Neural progenitor cell (in vitro differentiated cells): ENCODE measurements around the gene SNRNP35. TPM values are rescaled to one million over a fixed set of nuclear protein-coding genes. Genes with fewer than 3 reads are reported as not detected.

Source experiments
- DNase-seq: peaks from one replicate; pipeline ENCODE4 v3.0.0-alpha.2; 2016; ENCODE audit warnings: low spot score
- H2AFZ ChIP-seq: fragments of 200-600 bp; sonication (generic); replicated peaks from 2 replicates; pipeline ENCODE4 v1.6.1; 2016; ENCODE audit warnings: antibody characterized with exemption
- H3F3A ChIP-seq: fragments of 200-600 bp; sonication (generic); 2 replicates; pipeline ENCODE4 v1.6.1; 2016; ENCODE audit warnings: antibody characterized with exemption, low read depth
- H3K27ac ChIP-seq: fragments of 200-600 bp; sonication (generic); 2 replicates; pipeline ENCODE4 v1.5.1; 2016; ENCODE audit warnings: mild to moderate bottlenecking
- H3K27me3 ChIP-seq: fragments of 200-600 bp; sonication (generic); 2 replicates; pipeline ENCODE4 v1.6.1; 2016; ENCODE audit warnings: mild to moderate bottlenecking, moderate library complexity
- H3K36me3 ChIP-seq: fragments of 200-600 bp; sonication (generic); 2 replicates; pipeline ENCODE4 v1.5.1; 2016
- H3K4me1 ChIP-seq: fragments of 200-600 bp; sonication (generic); 2 replicates; pipeline ENCODE4 v1.6.1; 2016; ENCODE audit warnings: mixed run types
- H3K4me2 ChIP-seq: fragments of 200-600 bp; sonication (generic); 2 replicates; pipeline ENCODE4 v1.6.1; 2016
- H3K4me3 ChIP-seq: fragments of 200-600 bp; sonication (generic); 2 replicates; pipeline ENCODE4 v1.5.1; 2016
- H3K79me2 ChIP-seq: fragments of 200-600 bp; sonication (generic); 2 replicates; pipeline ENCODE4 v1.6.1; 2016; ENCODE audit warnings: low read depth
- H3K9ac ChIP-seq: fragments of 200-600 bp; sonication (generic); 2 replicates; pipeline ENCODE4 v1.6.1; 2016
- H3K9me3 ChIP-seq: fragments of 200-600 bp; sonication (generic); 2 replicates; pipeline ENCODE4 v1.5.1; 2016; ENCODE audit warnings: low read depth
- H4K20me1 ChIP-seq: fragments of 200-600 bp; sonication (generic); 2 replicates; pipeline ENCODE4 v1.6.1; 2016; ENCODE audit warnings: low read depth
- H3K27ac Mint-ChIP-seq: 3 replicates; pipeline ENCODE4 v1.8.0; 2021; ENCODE audit warnings: mixed read lengths
- H3K27me3 Mint-ChIP-seq: 2 replicates; pipeline ENCODE4 v1.8.0; 2022; ENCODE audit warnings: low read depth, mild to moderate bottlenecking, inconsistent platforms, moderate library complexity, mixed read lengths; ENCODE audit not compliant: insufficient read depth
- H3K36me3 Mint-ChIP-seq: 3 replicates; pipeline ENCODE4 v1.8.0; 2021; ENCODE audit warnings: mixed read lengths
- H3K4me1 Mint-ChIP-seq: 3 replicates; pipeline ENCODE4 v1.8.0; 2021; ENCODE audit warnings: mixed read lengths
- H3K4me3 Mint-ChIP-seq: 3 replicates; pipeline ENCODE4 v1.8.0; 2021; ENCODE audit warnings: mild to moderate bottlenecking, moderate library complexity, mixed read lengths
- H3K9me3 Mint-ChIP-seq: 3 replicates; pipeline ENCODE4 v1.8.0; 2020; ENCODE audit warnings: mixed read lengths
- EZH2 ChIP-seq: fragments of 200-600 bp; sonication (generic); IDR thresholded peaks from 2 replicates; pipeline ENCODE4 v1.6.1; 2017; ENCODE audit warnings: antibody characterized with exemption, mild to moderate bottlenecking, moderate library complexity
- EZH2phosphoT487 ChIP-seq: fragments of 200-600 bp; sonication (generic); IDR thresholded peaks from 2 replicates; pipeline ENCODE4 v1.6.1; 2017; ENCODE audit warnings: antibody characterized with exemption
- total RNA-seq: library from RNA; depleted of rRNA; stranded (reverse); fragments of >200 nt; gene quantifications from 2 replicates; pipeline ENCODE4 v1.2.3, GENCODE V29; 2015; ENCODE audit warnings: low replicate concordance
- TF ChIP-seq, protein P1 (sequence below): fragments of 200-600 bp; sonication (generic); IDR thresholded peaks from 2 replicates; pipeline ENCODE4 v1.5.1; 2017; ENCODE audit warnings: antibody characterized with exemption, mild to moderate bottlenecking

SNRNP35 gene
- total RNA-seq, 1 donor from 2014 or later = 12.6 TPM

DNA sequence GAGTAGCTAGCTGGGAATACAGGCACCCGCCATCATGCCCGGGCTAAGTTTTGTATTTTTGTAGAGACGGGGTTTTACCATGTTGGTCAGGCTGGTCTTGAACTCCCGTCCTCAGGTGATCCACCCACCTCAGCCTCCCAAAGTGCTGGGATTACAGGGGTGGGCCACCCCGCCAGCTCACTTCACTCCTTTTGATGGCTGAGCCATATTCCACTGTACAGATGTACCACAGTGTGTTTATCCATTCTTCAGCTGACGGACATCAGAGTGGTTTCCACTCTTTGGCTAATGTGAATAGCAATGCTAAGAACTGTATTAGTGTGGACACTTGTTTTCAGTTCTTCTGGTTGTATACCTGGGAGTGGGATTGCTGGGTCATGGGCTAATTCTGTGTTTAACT, 29.5 kb downstream of the SNRNP35 start:
- no peak overlapping the region for H3K9ac ChIP-seq
- Mint-ChIP-seq H3K27ac (no peak overlapping the region), H3K4me3 (no peak overlapping the region), H3K27me3 (no peaks in the 10 kb centered on the region), H3K4me1 (peaks cover 20% of the 10 kb centered on the region), H3K9me3 (no peaks in the 10 kb centered on the region), H3K36me3 (peaks cover 14% of the 10 kb centered on the region)
- DNase-seq = no peak
- H2AFZ ChIP-seq = no peak overlapping the region
- peaks cover 7% of the 10 kb centered on the region for H4K20me1 ChIP-seq
- no peak for TF ChIP-seq EZH2phosphoT487
- TF ChIP-seq, protein P1, sequence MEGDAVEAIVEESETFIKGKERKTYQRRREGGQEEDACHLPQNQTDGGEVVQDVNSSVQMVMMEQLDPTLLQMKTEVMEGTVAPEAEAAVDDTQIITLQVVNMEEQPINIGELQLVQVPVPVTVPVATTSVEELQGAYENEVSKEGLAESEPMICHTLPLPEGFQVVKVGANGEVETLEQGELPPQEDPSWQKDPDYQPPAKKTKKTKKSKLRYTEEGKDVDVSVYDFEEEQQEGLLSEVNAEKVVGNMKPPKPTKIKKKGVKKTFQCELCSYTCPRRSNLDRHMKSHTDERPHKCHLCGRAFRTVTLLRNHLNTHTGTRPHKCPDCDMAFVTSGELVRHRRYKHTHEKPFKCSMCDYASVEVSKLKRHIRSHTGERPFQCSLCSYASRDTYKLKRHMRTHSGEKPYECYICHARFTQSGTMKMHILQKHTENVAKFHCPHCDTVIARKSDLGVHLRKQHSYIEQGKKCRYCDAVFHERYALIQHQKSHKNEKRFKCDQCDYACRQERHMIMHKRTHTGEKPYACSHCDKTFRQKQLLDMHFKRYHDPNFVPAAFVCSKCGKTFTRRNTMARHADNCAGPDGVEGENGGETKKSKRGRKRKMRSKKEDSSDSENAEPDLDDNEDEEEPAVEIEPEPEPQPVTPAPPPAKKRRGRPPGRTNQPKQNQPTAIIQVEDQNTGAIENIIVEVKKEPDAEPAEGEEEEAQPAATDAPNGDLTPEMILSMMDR = no peak
- TF ChIP-seq EZH2 = no peak
- H3F3A ChIP-seq = peaks cover 10% of the 10 kb centered on the region
- no peaks in the 10 kb centered on the region for H3K27me3 ChIP-seq
- H3K9me3 ChIP-seq = no peaks in the 10 kb centered on the region
- H3K36me3 ChIP-seq = no peaks in the 10 kb centered on the region
- H3K79me2 ChIP-seq = no peaks in the 10 kb centered on the region
- H3K4me3 ChIP-seq = no peak overlapping the region
- H3K4me1 ChIP-seq = peaks cover 9% of the 10 kb centered on the region
- no peak overlapping the region for H3K4me2 ChIP-seq
- H3K27ac ChIP-seq = no peak overlapping the region

DNA sequence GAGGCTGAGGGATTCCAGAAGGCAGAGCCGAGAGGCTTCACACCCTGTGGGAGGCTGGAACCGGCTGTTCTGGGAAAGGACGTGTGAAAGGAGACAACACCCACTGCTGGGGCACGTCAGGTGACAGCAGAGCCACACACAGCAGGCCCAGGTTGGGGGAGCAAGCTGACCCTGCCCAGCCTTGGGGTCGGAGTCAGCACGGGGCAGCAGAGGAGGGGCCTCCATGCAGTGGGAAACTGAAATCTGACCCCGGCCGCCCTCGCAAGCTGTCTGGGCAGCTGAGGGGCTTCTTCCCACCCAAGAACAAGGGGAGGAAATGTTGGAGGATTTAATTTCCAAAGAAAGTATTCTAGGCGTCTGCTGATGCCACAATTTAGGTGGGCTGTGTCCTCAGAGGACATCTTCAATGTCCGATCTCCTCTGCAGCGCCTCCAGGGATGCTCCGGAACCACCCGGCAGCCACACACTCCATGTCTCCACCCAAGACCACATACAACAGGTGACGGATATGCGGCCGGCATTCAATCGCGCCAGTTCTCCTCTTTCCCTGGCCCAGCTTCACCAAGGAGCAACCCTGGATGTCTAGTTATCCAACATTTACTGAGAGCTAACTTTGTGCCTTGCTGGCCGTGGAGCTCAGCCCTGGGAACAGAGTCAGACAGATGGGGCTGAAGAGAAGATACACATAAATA, 30.7 kb downstream of the SNRNP35 start:
- Mint-ChIP-seq H3K27me3 (no peaks in the 10 kb centered on the region), H3K9me3 (no peaks in the 10 kb centered on the region), H3K36me3 (peaks cover 11% of the 10 kb centered on the region), H3K27ac (peak overlapping the region; percentile 61), H3K4me1 (peaks cover 29% of the 10 kb centered on the region), H3K4me3 (peak overlapping the region; percentile 57)
- H3K4me3 ChIP-seq = no peak overlapping the region
- peaks cover 7% of the 10 kb centered on the region for H4K20me1 ChIP-seq
- H3K4me1 ChIP-seq = peaks cover 9% of the 10 kb centered on the region
- DNase-seq = peak; percentile 63
- no peaks in the 10 kb centered on the region for H3K27me3 ChIP-seq
- H2AFZ ChIP-seq = no peak overlapping the region
- peaks cover 10% of the 10 kb centered on the region for H3F3A ChIP-seq
- H3K27ac ChIP-seq = no peak overlapping the region
- TF ChIP-seq EZH2 = no peak
- no peak for TF ChIP-seq EZH2phosphoT487
- TF ChIP-seq, protein P1 = no peak
- H3K9ac ChIP-seq = no peak overlapping the region
- H3K4me2 ChIP-seq = peak overlapping the region; percentile 54
- no peaks in the 10 kb centered on the region for H3K36me3 ChIP-seq
- H3K79me2 ChIP-seq = no peaks in the 10 kb centered on the region
- H3K9me3 ChIP-seq = no peaks in the 10 kb centered on the region

- DNase-seq = no peak
- Histone ChIP-seq H3K36me3 (no peaks in the 10 kb centered on the region), H3K4me3 (no peak overlapping the region), H3K27me3 (no peaks in the 10 kb centered on the region), H3K9ac (no peak overlapping the region), H3F3A (peaks cover 10% of the 10 kb centered on the region), H3K79me2 (no peaks in the 10 kb centered on the region), H4K20me1 (peaks cover 7% of the 10 kb centered on the region), H2AFZ (no peak overlapping the region), H3K9me3 (no peaks in the 10 kb centered on the region), H3K4me2 (no peak overlapping the region), H3K27ac (no peak overlapping the region), H3K4me1 (peaks cover 9% of the 10 kb centered on the region)
- Mint-ChIP-seq H3K9me3 (no peaks in the 10 kb centered on the region), H3K27me3 (no peaks in the 10 kb centered on the region), H3K36me3 (peaks cover 7% of the 10 kb centered on the region), H3K4me1 (peaks cover 33% of the 10 kb centered on the region), H3K4me3 (no peak overlapping the region), H3K27ac (no peak overlapping the region)
- TF ChIP-seq EZH2 (no peak), EZH2phosphoT487 (no peak)
- TF ChIP-seq, protein P1 = no peak
Measured at GRCh38 chr12:123489580-123489979, 31.6 kb downstream of the SNRNP35 start.
